Brain microvascular endothelial cell (primary cell): ENCODE measurements around the gene PCDHGA9.
"Not testable (repeated sequence)": the region's sequence is repeated elsewhere in the genome, so short reads cannot be mapped to it uniquely, and the experiment has no call there.

Experiments used
- DNase-seq: peaks from one replicate; pipeline ENCODE4 v3.0.0-alpha.2; 2020
- H3K27ac ChIP-seq: fragments of 250-450 bp; sonication (Bioruptor Pico); 2 replicates; pipeline ENCODE4 v1.5.1; 2020; ENCODE audit warnings: mild to moderate bottlenecking, moderate library complexity
- H3K27me3 ChIP-seq: fragments of 250-450 bp; sonication (Bioruptor Pico); replicated peaks from 2 replicates; pipeline ENCODE4 v1.5.1; 2020; ENCODE audit warnings: mild to moderate bottlenecking
- H3K36me3 ChIP-seq: fragments of 250-450 bp; sonication (Bioruptor Pico); replicated peaks from 2 replicates; pipeline ENCODE4 v1.5.1; 2020; ENCODE audit warnings: mild to moderate bottlenecking
- H3K4me3 ChIP-seq: 2 replicates; pipeline ENCODE4 v1.5.1; 2011; ENCODE audit warnings: low read depth, mild to moderate bottlenecking, control low read depth, low read length, moderate library complexity
- in situ Hi-C: cut with HindIII; loops from 2 replicates; pipeline ENCODE4 v1.10.0; 2017; ENCODE audit warnings: low sequenced_read_pairs, low pct_ligation_motif_present
- TF ChIP-seq, protein P1 (sequence below): IDR thresholded peaks from 2 replicates; pipeline ENCODE4 v1.5.1; 2011; ENCODE audit warnings: low read depth, mild to moderate bottlenecking, moderate library complexity, low read length, control low read depth, inconsistent platforms; ENCODE audit errors: missing control alignments

The PCDHGA9 gene

DNA sequence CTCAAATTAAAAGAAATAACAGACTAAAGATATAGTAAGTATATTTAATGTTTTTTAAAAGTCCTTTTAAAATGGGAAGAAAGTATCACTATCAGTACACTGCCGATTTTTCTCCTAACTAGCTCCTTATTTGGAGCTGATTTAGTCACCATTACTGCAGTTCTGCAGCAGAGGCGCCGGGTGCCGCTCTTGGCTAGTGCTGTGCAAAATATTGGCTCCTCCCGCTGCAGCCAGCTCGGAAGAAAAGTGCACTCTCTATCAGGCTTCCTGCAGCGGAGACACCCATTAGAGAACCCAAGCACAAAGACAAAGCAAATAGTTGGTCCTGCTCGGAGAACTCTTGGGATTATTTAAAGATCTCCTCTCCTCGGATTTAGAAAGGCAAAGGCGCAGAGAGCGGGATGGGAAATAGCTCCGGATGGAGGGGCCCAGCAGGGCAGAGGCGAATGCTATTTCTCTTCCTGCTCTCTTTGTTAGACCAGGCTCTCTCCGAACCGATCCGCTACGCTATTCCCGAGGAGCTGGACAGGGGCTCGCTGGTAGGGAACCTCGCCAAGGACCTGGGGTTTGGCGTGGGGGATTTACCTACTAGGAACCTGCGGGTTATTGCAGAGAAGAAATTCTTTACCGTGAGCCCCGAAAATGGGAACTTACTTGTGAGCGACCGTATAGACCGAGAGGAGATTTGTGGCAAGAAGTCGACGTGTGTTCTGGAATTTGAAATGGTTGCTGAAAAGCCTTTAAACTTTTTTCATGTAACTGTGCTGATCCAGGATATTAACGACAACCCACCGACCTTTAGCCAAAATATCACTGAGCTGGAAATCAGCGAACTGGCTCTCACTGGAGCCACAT, 32.4 kb upstream of the PCDHGA9 start, which contains the start of gene PCDHGB3:
TSS of gene PCDHGB3 (plus strand) at position 249 of the 855 bp plus-strand sequence. CDS start at position 402, 153 bp downstream.
- Histone ChIP-seq H3K4me3 (peak within 1 kb of the TSS; percentile 40), H3K36me3 (no peaks in the 10 kb centered on the region), H3K27ac (no peak within 1 kb of the TSS), H3K27me3 (peaks cover 3% of the 10 kb centered on the region)
- in situ Hi-C loops: no loop called here
- DNase-seq: peak; percentile 58
- TF ChIP-seq, protein P1, sequence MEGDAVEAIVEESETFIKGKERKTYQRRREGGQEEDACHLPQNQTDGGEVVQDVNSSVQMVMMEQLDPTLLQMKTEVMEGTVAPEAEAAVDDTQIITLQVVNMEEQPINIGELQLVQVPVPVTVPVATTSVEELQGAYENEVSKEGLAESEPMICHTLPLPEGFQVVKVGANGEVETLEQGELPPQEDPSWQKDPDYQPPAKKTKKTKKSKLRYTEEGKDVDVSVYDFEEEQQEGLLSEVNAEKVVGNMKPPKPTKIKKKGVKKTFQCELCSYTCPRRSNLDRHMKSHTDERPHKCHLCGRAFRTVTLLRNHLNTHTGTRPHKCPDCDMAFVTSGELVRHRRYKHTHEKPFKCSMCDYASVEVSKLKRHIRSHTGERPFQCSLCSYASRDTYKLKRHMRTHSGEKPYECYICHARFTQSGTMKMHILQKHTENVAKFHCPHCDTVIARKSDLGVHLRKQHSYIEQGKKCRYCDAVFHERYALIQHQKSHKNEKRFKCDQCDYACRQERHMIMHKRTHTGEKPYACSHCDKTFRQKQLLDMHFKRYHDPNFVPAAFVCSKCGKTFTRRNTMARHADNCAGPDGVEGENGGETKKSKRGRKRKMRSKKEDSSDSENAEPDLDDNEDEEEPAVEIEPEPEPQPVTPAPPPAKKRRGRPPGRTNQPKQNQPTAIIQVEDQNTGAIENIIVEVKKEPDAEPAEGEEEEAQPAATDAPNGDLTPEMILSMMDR: peak; percentile 68

DNA sequence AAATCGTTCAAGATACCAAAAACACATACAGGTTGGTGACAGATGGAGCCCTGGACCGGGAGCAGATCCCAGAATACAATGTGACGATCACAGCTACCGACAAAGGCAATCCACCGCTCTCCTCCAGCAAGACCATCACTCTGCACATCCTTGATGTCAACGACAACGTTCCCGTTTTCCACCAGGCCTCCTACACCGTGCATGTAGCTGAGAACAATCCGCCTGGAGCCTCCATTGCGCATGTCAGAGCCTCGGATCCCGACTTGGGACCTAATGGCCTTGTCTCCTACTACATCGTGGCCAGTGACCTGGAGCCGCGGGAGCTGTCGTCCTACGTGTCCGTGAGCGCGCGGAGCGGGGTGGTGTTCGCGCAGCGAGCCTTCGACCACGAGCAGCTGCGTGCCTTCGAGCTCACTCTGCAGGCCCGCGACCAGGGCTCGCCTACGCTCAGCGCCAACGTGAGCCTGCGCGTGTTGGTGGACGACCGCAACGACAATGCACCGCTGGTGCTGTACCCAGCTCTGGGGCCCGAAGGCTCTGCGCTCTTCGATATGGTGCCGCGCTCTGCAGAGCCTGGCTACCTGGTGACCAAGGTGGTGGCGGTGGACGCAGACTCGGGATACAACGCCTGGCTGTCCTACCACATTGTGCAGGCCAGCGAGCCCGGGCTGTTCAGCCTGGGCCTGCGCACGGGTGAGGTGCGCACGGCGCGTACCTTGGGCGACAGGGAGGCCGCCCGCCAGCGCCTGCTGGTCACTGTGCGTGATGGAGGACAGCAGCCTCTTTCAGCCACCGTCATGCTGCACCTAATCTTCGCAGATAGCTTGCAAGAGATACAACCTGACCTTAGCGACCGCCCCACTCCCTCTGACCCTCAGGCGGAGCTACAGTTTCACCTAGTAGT, 30.8 kb upstream of the PCDHGA9 start:
- H3K27ac ChIP-seq: no peak overlapping the region
- TF ChIP-seq, protein P1: no peak
- H3K27me3 ChIP-seq: no peaks in the 10 kb centered on the region
- H3K36me3 ChIP-seq: no peaks in the 10 kb centered on the region
- H3K4me3 ChIP-seq: no peak overlapping the region
- no peak for DNase-seq
- in situ Hi-C loops: no loop called here

DNA sequence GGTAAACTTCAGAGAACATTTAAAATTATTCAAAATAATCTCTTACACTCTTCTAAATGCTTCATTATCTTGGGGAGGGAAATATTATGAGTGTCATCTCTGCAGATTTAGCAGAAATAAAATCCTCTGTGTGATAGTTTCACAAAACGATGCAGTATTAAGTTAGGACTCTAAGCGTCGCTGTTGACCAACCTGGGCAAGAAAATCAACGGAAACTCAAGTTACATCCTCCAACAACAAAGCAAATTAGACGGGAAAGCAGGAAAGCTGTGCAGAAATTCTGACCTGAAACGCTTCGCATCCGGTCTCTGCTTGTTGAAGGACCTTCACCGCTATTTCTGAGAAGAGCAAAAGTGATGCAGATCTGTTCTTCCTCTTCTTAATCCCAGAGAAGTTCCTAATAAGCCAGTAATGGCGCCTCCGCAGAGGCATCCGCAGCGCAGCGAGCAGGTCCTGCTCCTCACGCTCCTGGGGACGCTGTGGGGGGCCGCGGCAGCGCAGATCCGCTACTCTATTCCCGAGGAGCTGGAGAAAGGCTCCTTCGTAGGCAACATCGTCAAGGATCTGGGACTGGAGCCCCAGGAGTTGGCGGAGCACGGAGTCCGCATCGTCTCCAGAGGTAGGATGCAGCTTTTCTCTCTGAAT, 28.8 kb upstream of the PCDHGA9 start, which contains the start of gene PCDHGA6:
TSS of gene PCDHGA6 (plus strand) at position 219 of the 645 bp plus-strand sequence. CDS start at position 412, 193 bp downstream.
- Histone ChIP-seq H3K27ac (no peak within 1 kb of the TSS), H3K27me3 (no peaks in the 10 kb centered on the region), H3K36me3 (no peaks in the 10 kb centered on the region), H3K4me3 (peak within 1 kb of the TSS; percentile 43)
- DNase-seq: no peak
- TF ChIP-seq, protein P1: peak; percentile 58
- in situ Hi-C loops: no loop called here

DNA sequence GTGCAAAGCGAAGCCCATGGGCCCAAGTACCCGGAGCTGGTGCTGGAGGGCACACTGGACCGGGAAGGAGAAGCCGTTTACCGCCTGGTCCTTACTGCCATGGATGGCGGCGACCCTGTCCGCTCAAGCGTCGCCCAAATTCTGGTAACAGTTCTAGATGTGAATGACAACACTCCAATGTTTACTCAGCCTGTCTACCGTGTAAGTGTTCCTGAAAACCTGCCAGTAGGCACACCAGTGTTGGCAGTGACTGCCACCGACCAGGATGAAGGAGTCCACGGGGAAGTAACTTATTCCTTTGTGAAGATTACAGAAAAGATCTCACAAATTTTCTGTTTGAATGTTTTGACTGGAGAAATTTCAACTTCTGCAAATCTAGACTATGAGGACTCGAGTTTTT, 28.0 kb upstream of the PCDHGA9 start:
- Histone ChIP-seq H3K27me3 (no peaks in the 10 kb centered on the region), H3K4me3 (no peak overlapping the region), H3K27ac (no peak overlapping the region), H3K36me3 (no peaks in the 10 kb centered on the region)
- no peak for DNase-seq
- TF ChIP-seq, protein P1: no peak
- in situ Hi-C loops: no loop called here

DNA sequence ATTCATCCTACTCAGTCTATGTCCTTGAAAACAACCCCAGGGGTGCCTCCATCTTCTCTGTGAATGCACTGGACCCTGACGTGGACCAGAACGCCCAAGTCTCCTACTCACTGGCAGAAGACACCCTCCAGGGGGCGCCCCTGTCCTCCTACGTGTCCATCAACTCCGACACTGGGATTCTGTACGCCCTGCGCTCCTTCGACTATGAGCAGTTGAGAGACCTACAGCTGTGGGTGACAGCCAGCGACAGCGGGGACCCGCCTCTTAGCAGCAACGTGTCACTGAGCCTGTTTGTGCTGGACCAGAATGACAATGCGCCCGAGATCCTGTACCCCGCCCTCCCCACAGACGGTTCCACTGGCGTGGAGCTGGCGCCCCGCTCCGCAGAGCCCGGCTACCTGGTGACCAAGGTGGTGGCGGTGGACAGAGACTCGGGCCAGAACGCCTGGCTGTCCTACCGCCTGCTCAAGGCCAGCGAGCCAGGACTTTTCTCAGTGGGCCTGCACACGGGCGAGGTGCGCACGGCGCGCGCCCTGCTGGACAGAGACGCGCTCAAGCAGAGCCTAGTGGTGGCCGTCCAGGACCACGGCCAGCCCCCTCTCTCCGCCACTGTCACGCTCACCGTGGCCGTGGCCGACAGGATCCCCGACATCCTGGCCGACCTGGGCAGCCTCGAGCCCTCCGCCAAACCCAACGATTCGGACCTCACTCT, 27.0 kb upstream of the PCDHGA9 start:
- H3K4me3 ChIP-seq, H3K27ac ChIP-seq, DNase-seq, in situ Hi-C loops, H3K36me3 ChIP-seq, H3K27me3 ChIP-seq: not testable (repeated sequence)
